K562 (cell line): ENCODE results near the gene IFRD1. TPM values are rescaled to one million over a fixed set of nuclear protein-coding genes. Genes with fewer than 3 reads are reported as not detected.

Experiments used
- BRCA1 ChIP-seq, 2 experiments: fragments of 450-650 bp in 1 of 2; sonication (generic) in 1 of 2; formaldehyde crosslinking in 1 of 2; IDR thresholded peaks; 2 replicates each; pipeline versions ENCODE4 v1.5.0 to v1.6.1; 2017 to 2020; ENCODE audit warnings: mild to moderate bottlenecking in 1 of 2, missing genetic modification reagents in 1 of 2
- CBFA2T3 ChIP-seq: fragments of 450-650 bp; IDR thresholded peaks from 2 replicates; pipeline ENCODE4 v1.6.1; 2017
- CHD4 ChIP-seq: fragments of 200-600 bp; sonication (generic); IDR thresholded peaks from 3 replicates; pipeline ENCODE4 v1.6.1; 2012; ENCODE audit warnings: low read depth, mild to moderate bottlenecking, mixed read lengths, low read length, inconsistent platforms; ENCODE audit not compliant: insufficient read depth, insufficient replicate concordance, poor library complexity, severe bottlenecking
- DDX20 ChIP-seq: fragments of 450-650 bp; IDR thresholded peaks from 2 replicates; pipeline ENCODE4 v1.6.1; 2016; ENCODE audit warnings: missing genetic modification characterization, low read depth, mild to moderate bottlenecking, missing compliant biosample characterization, moderate library complexity
- DEAF1 ChIP-seq: fragments of 450-650 bp; formaldehyde crosslinking; IDR thresholded peaks from 2 replicates; pipeline ENCODE4 v1.4.0; 2020; ENCODE audit warnings: mild to moderate bottlenecking, moderate library complexity
- DIDO1 ChIP-seq: fragments of 450-650 bp; IDR thresholded peaks from 2 replicates; pipeline ENCODE4 v1.6.1; 2016; ENCODE audit warnings: low read depth, missing biosample characterization, missing genetic modification characterization
- GTF2A2 ChIP-seq: IDR thresholded peaks from 2 replicates; pipeline ENCODE4 v1.6.1; 2016; ENCODE audit warnings: mild to moderate bottlenecking, missing genetic modification characterization, missing compliant biosample characterization
- HES1 ChIP-seq: fragments of 450-650 bp; IDR thresholded peaks from 2 replicates; pipeline ENCODE4 v1.6.1; 2016; ENCODE audit warnings: low read depth, mild to moderate bottlenecking, moderate library complexity
- MAFG ChIP-seq: fragments of 450-650 bp; conservative IDR thresholded peaks from 2 replicates; pipeline ENCODE4 v1.6.1; 2016; ENCODE audit warnings: missing genetic modification characterization, missing compliant biosample characterization
- NELFE ChIP-seq: IDR thresholded peaks from 2 replicates; pipeline ENCODE4 v1.6.1; 2011; ENCODE audit warnings: mild to moderate bottlenecking; ENCODE audit not compliant: insufficient read depth, insufficient read length
- PHTF2 ChIP-seq: fragments of 250-450 bp; sonication (Bioruptor Pico); IDR thresholded peaks from 2 replicates; pipeline ENCODE4 v1.5.0; 2021; ENCODE audit warnings: mild to moderate bottlenecking
- POLR2H ChIP-seq: IDR thresholded peaks from 2 replicates; pipeline ENCODE4 v1.6.1; 2016; ENCODE audit warnings: missing genetic modification characterization, low read depth, mild to moderate bottlenecking, control low read depth, missing compliant biosample characterization, moderate library complexity
- POLR3G ChIP-seq: IDR thresholded peaks from 2 replicates; pipeline ENCODE4 v1.6.1; 2011; ENCODE audit not compliant: insufficient read length, insufficient replicate concordance; ENCODE audit errors: extremely low read depth
- PRPF4 ChIP-seq: fragments of 200-400 bp; formaldehyde crosslinking; IDR thresholded peaks from one replicate; pipeline ENCODE4 v1.6.1; 2017; ENCODE audit warnings: low read length, low read depth, mild to moderate bottlenecking; ENCODE audit not compliant: insufficient read depth, poor library complexity, severe bottlenecking
- TAF7 ChIP-seq: fragments of 450-650 bp; IDR thresholded peaks from 2 replicates; pipeline ENCODE4 v1.6.1; 2016; ENCODE audit warnings: missing genetic modification characterization, missing compliant biosample characterization
- WHSC1 ChIP-seq: IDR thresholded peaks from one replicate; pipeline ENCODE4 v1.6.1; 2012; ENCODE audit warnings: low read length, control low read depth, inconsistent platforms
- ZNF408 ChIP-seq: fragments of 250-450 bp; sonication (Bioruptor Pico); IDR thresholded peaks from 2 replicates; pipeline ENCODE4 v1.4.0; 2020; ENCODE audit warnings: low read depth, mild to moderate bottlenecking, moderate library complexity
- ZNF830 ChIP-seq: fragments of 250-450 bp; sonication (Bioruptor Pico); IDR thresholded peaks from 2 replicates; pipeline ENCODE4 v1.5.0; 2021; ENCODE audit warnings: mild to moderate bottlenecking
- polyA plus RNA-seq, 8 experiments: library from polyadenylated mRNA; depleted of rRNA in 4 of 8; stranded (reverse) in 5 of 8; unstranded in 3 of 8; fragments of >200 nt; fragmentation: Nextera tagmentation in 2 of 8; fragmentation: Illumina TruSeq in 1 of 8; extraction: Ambion mirVana in 2 of 8; extraction: Trizol in 1 of 8; gene quantifications; 2 replicates each; pipeline versions ENCODE4 v1.2.1 to v1.2.3, GENCODE V29; 2011 to 2014; ENCODE audit warnings: inconsistent platforms in 1 of 8, missing spikeins in 1 of 8
- total RNA-seq, 7 experiments: library from RNA; depleted of rRNA in 6 of 7; stranded (reverse); fragments of >200 nt in 6 of 7; fragmentation: Illumina TruSeq in 2 of 7; extraction: Trizol in 2 of 7; gene quantifications; 2 replicates each; pipeline versions ENCODE4 v1.2.1 to v1.2.3, GENCODE V29; 2011 to 2021; ENCODE audit warnings: low replicate concordance in 1 of 7
- TF ChIP-seq, protein P1 (sequence below): fragments of 250-450 bp; sonication (Bioruptor Pico); IDR thresholded peaks from 2 replicates; pipeline ENCODE4 v1.5.0; 2021
- TF ChIP-seq, protein P2 (sequence below): sonication (generic); formaldehyde crosslinking; IDR thresholded peaks from 2 replicates; pipeline ENCODE4 v1.8.1; 2022; ENCODE audit warnings: missing genetic modification reagents
- TF ChIP-seq, protein P3 (sequence below): fragments of 450-650 bp; IDR thresholded peaks from 2 replicates; pipeline ENCODE4 v1.6.1; 2016; ENCODE audit warnings: antibody characterized with exemption

Gene IFRD1
- total and polyA plus RNA-seq, 9 of the 15 experiments (the other 6 are each of a cell fraction or from before 2014, with no cell fraction given) = 27.6 to 81.8 (median 68.1) TPM

DNA sequence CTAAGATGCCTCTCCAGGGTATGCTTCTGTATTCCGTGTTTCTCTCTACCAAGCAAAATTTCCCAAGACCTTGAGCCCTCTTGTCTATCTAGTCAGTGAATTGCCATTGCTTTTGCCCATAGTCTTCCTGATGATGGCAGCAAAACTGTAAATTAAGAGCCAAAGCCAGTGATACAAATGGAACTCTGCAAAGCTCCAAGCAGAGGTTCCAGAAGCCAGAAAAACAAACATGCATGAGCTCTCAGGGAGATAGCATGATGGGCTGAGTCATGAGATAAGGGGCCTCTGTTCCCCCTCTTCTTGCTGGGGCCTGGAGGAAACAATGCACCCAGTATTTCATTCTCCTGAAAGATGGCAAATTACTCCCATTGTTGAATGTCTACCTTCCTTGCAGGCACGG is 55.2 kb downstream of the IFRD1 start (continued):
- TF ChIP-seq, protein P1, sequence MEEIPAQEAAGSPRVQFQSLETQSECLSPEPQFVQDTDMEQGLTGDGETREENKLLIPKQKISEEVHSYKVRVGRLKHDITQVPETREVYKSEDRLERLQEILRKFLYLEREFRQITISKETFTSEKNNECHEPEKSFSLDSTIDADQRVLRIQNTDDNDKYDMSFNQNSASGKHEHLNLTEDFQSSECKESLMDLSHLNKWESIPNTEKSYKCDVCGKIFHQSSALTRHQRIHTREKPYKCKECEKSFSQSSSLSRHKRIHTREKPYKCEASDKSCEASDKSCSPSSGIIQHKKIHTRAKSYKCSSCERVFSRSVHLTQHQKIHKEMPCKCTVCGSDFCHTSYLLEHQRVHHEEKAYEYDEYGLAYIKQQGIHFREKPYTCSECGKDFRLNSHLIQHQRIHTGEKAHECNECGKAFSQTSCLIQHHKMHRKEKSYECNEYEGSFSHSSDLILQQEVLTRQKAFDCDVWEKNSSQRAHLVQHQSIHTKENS (CRISPR knock-in tag) = 0 out of 2 replicates have a peak, but pooled peaks have one; percentile 39
- TF ChIP-seq CHD4 = no peak
- TF ChIP-seq, protein P2, sequence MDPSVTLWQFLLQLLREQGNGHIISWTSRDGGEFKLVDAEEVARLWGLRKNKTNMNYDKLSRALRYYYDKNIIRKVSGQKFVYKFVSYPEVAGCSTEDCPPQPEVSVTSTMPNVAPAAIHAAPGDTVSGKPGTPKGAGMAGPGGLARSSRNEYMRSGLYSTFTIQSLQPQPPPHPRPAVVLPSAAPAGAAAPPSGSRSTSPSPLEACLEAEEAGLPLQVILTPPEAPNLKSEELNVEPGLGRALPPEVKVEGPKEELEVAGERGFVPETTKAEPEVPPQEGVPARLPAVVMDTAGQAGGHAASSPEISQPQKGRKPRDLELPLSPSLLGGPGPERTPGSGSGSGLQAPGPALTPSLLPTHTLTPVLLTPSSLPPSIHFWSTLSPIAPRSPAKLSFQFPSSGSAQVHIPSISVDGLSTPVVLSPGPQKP (CRISPR knock-in tag) = no peak
- peak; percentile 44 for TF ChIP-seq MAFG (tag)
- no peak for TF ChIP-seq DDX20 (tag)
- TF ChIP-seq CBFA2T3 = 0 out of 2 replicates have a peak, but pooled peaks have one; percentile 41
- TF ChIP-seq, protein P3, sequence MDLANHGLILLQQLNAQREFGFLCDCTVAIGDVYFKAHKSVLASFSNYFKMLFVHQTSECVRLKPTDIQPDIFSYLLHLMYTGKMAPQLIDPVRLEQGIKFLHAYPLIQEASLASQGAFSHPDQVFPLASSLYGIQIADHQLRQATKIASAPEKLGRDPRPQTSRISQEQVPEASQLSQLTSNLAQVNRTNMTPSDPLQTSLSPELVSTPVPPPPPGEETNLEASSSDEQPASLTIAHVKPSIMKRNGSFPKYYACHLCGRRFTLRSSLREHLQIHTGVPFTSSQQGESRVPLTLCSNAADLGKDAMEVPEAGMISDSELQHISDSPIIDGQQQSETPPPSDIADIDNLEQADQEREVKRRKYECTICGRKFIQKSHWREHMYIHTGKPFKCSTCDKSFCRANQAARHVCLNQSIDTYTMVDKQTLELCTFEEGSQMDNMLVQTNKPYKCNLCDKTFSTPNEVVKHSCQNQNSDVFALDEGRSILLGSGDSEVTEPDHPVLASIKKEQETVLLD = no peak
- no peak for TF ChIP-seq DEAF1
- no peak for TF ChIP-seq POLR3G
- TF ChIP-seq WHSC1 = no peak
- no peak for TF ChIP-seq TAF7
- no peak for TF ChIP-seq GTF2A2 (tag)
- no peak for TF ChIP-seq ZNF408 (CRISPR knock-in tag)
- TF ChIP-seq NELFE = no peak
- no peak for TF ChIP-seq BRCA1 (IDR thresholded peaks at IDR 0.05)
- no peak for TF ChIP-seq BRCA1 (CRISPR knock-in tag; IDR thresholded peaks at IDR 0.05)
- TF ChIP-seq POLR2H = no peak
- TF ChIP-seq PRPF4 = no peak
- no peak for TF ChIP-seq DIDO1
- no peak for TF ChIP-seq PHTF2 (CRISPR knock-in tag)
- no peak for TF ChIP-seq HES1
- no peak for TF ChIP-seq ZNF830
